GM19468 (cell line): ENCODE data around the gene ZFC3H1.

Source experiments
- ATAC-seq: cut with Tn5 transposase; IDR thresholded peaks from one replicate; pipeline ENCODE4 v1.9.1; 2021; ENCODE audit warnings: mild to moderate bottlenecking, moderate library complexity, moderate number of reproducible peaks; ENCODE audit not compliant: unreplicated experiment; ENCODE audit errors: extremely low read depth

ZFC3H1 gene

DNA sequence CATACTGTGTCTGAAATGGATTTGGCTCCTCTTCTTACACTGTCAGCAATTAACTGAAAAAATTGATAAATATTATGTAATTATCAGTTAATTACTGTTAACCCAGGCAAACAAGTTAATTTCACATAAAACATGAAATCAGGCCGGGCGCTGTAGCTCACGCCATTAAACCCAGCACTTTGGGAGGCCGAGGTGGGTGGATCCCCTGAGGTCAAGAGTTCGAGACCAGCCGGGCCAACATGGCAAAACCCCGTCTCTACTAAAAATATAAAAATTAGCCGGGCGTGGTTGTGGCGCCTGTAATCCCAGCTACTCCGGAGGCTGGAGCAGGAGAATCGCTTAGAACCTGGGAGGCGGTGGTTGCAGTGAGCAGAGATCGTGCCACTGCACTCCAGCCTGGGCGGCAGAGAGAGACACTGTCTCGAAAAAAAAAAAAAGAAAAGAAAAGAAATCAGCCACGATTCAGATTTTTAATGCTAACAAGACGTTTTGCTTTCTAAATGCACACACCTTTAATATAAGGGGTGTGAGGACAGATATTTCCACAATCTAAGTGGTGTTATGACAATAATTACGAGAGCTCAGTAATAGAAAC lies 21.8 kb upstream of the ZFC3H1 start:
- ATAC-seq: no peak

GRCh38 chr12:71684081-71684480 lies 20.4 kb upstream of the ZFC3H1 start:
- ATAC-seq: no peak

DNA sequence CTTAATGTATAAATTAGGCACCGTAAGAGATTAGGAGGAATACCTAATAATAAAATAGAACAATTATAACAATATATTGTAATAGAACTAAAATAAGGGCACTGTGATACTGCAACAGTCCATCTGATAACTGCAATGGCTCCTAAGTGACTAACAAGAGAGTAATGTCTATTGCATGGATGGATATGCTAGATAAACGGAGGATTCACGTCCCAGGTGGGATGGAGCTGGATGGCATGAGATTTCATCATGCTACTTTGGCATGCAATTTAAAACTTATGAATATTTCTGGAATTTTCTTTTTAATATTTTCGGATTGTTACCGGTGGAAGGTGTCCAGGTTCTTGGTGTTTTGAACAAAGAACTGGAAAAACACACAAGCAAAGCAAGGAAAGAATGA lies 20.0 kb upstream of the ZFC3H1 start:
- no peak for ATAC-seq

DNA sequence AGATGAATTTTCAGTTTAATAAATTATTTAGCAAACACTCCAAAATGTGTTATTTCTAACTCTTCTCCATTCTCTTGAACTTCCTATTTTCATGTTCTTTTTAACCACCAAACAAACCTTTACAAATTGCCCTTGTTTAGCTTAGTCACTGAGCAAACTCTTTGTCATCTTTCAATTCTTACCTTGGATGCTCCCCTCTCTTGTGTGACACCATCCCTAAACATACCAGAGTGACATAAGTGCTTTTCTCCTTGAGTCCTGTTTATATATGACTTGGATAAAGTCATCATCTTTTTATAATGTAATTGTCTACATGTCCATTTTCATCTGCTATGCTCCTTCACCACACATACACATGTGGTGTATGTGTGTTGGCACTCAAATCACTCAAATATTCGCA lies 18.8 kb upstream of the ZFC3H1 start:
- no peak for ATAC-seq

DNA sequence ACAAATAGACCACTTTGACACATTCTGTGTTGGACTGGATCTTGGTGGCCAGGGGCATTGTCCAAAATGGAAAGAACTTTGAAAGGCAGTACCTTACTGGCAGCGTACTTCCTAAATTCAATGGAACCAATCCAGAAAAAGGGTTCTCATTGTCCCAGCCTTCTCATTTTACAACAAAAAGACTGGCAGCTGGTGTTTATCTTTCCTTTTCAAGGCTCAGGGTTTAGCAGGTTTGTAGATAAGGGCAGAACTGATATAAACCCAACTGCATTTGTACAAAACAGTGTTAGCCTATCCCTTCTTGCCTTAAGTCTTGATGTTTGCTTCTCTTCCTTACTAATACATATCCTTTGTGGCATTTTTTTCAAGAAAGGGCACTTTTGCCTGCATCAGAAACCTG lies 8.2 kb upstream of the ZFC3H1 start:
- no peak for ATAC-seq

DNA sequence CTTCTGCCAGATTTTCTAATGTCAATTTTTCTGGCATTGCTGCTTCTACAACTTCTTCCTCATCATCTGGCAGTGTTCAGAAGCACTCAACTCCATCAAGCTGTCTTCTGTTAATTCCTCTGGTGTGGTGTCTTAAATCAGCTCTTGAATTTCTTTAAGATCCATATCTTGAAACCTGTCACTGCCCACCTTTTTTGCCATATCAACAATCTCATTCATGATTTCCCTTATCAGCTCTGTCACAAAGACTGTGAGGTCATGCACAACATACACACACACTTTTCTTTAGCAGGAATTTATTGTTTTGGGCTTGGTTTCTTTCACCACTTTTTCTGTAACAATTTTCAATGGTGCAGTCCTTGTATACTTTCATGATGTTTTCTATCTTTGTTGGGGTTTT lies 7.7 kb upstream of the ZFC3H1 start:
- no peak for ATAC-seq

- ATAC-seq: no peak
Observed at GRCh38 chr12:71666259-71666658, 2.6 kb upstream of the ZFC3H1 start.

- no peak for ATAC-seq
Observed at GRCh38 chr12:71665090-71665463, 1.4 kb upstream of the ZFC3H1 start.

DNA sequence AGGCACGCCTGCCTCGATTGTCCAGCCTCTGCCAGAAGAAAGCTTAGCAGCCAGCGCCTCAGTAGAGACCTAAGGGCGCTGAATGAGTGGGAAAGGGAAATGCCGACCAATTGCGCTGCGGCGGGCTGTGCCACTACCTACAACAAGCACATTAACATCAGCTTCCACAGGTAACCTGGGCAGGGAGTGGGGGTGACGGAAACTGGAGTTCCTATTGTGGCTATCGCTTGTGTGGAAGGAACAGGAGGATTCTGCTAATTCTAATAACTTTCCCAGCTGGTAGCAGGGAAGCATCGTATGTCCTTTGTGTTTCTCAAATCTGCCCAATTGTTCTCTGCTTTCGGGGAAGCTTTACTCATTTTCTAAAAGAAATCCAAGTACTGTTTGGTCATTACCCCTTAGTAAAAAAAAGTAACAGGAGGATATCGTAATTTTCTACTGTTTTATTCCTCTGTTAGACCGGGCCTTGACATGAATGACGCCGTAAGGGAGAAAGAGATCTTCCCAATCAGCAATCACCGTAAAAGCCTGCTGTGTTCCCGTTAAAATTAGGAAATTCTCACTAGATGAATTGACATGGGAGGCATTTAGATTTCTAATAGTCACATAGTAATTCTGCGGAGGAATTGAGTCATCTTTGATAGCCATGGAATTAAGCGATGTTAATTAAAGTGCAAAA lies 902 bp upstream of the ZFC3H1 start:
- ATAC-seq: no peak

DNA sequence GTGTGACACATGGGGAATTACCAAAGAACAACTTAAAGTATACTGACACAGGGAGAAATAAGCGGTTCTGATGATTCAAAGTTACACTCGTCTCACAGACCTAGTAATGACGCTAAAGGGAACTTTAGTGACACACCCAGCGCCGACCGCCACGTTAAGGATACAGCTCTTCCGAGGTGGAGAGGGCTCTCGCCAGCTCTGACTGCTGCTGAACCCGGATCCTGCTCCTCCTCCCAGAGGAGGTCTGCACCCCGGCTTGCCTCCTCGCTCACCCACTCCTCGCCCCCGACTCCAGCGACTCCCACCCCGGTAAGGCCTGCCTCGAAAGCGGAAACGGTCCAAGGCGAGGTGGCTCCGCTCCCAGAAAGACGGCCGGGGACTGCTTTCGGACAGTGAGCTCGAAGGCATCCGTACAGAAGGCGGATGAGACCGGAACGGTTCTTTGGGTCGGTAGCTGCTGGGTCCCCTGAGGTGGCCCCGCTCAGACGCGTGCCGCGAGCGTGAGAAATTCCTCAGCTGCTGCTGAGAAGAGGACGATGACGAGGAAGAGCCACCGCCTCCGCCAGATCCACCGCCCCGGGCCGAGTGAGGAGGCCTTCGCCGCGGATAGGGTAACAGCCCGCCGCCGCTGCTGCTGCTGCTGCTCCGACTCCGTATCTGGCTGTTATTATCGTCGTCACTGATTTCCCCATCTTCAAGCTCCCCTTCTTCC lies 643 bp downstream of the ZFC3H1 start:
- ATAC-seq: no peak

DNA sequence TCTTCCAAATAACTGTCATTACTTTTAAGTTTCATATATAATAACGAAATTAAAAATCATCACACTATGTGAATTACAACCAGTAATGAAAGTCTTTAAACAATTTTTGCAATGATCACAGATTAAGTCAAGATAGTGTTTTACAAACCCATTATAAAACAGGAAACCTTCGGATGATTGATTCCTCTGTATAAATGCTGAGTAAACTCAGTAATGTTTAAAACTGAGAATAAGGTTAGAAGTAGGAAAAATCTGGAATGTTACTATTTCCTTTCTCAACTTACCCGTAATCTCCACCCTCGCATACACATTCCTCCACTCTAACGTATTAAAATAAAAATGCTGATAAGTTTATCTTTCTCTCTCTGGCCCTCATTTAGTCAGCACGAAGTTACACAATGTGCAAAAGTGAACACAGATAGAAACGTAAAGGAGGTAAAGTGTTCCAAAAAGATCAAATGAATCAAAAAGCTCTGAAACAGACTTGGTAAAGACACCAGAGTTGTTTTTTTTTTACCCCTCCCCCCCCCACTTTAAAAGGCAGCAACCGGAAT lies 1.6 kb downstream of the ZFC3H1 start:
- no peak for ATAC-seq

GRCh38 chr12:71656740-71657139 lies 6.9 kb downstream of the ZFC3H1 start:
- ATAC-seq: no peak

GRCh38 chr12:71655907-71656306 lies 7.7 kb downstream of the ZFC3H1 start:
- ATAC-seq: no peak

- no peak for ATAC-seq
Observed at GRCh38 chr12:71655495-71655894, 8.2 kb downstream of the ZFC3H1 start.

DNA sequence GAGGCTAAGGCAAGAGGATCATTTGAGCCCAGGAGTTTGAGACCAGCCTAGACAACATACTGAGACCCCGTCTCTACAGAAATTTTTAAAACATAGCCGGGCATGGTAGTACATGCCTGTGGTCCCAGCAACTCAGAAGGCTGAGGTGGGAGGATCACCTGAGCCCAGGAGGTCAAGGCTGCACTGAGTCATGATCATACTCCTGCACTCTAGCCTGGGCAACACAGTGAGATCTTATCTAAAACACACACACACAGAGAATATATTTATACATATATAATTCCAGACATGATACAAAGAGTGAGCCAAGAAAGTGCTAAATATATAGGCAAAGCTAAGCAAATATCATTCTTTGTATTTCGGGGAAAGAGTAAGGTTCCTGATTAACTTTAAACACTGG lies 9.4 kb downstream of the ZFC3H1 start:
- no peak for ATAC-seq

- no peak for ATAC-seq
Observed at GRCh38 chr12:71653137-71653536, 10.5 kb downstream of the ZFC3H1 start.

DNA sequence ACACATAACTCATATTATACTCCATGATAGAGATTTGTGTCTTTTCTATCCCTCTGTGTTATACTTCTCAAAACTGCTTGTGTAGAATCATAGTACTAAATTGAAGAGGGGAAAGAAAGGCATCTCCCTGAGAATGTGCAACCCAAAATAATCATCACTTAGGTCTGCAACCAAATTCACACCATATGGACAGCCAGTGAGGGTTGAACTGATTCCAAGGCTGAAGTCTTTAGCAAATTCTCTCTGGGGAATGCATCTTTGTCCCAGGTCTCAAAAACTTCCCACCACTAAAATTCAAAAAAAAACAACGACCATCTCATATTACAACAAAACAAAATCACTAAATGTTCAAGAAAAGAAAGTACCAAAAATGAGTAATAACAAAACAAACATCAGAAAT lies 11.0 kb downstream of the ZFC3H1 start:
- ATAC-seq: no peak

DNA sequence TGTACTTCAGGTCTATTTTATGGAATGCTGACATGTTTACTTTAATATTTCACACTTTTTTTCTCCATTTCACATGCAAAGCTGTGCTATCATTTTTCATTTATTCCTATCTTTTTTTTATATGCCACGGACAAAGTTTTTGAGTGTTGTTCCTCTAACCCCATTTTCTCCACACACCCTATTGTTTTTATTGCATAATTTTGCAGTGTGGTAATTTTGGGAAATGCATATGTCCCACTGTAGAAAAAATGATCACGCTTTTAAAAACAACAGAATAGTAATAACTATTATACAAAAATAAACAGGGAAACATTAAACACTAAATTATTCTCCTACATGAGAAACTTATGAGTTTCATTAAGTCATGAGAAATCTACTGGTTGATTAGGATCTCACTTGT lies 14.2 kb downstream of the ZFC3H1 start:
- ATAC-seq: no peak

DNA sequence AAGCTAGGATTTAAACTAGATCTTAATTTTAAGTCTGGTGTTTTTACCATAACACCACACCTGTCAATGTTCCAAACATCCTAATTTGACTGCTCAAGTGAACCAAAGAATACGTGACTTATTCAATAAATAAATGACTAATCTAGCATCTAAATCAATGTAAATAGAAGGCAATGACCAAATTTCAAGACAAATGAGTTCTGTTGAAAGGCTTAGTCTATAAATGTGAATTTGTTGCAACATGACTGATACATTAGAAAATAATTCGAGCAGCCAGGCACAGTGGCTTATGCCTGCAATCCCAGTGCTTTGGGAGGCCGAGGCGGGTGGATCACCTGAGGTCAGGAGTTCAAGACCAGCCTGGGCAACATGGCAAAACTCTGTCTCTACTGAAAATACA lies 15.1 kb downstream of the ZFC3H1 start:
- ATAC-seq: no peak

- no peak for ATAC-seq
Observed at GRCh38 chr12:71646512-71646911, 17.1 kb downstream of the ZFC3H1 start.

DNA sequence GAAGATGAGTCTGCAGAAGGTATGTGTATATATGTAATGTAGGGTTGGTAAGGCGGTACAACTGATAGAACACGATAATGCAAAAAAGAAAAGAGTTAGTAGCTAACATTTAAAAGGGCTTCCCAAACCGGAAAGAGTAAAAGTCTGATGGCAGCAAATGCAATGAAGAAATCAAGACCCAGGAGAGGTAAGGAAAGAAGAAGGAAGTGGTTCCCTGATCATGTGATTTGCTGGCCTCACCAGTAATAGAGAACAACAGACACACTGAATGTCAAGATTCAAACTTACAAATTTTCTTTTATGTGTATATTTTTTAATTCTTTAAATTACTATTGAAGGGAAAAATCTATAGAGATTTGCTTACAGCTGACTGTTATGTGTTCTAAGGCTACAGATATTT lies 18.4 kb downstream of the ZFC3H1 start:
- ATAC-seq: no peak
